ENCODE data around the gene ETS1.

The ETS1 gene

DNA sequence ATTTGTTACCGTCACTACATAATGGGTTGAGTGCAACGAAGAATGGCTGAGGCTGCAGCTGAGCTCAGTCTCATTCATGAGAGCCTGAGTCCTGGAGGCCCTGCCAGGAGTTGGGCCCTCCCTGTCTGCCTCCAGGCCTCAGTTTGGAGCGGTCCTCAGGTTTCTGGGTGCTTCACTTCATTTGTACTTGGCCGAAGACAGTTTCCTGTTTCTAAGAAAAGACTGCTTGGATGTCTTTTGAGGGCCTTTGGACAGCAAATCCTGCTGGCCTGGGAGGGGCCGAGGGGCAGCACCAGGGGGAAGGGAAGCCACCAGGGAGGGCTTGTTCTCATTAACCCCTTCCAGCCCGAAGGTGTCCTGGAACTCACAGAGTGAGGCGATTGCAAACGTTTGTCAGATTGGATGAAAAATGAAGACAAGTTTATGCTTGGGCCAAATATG lies 163.1 kb downstream of the ETS1 start:
- TF ChIP-seq FOXP2 (optimal IDR thresholded peaks at IDR 0.05; ENCODE audit: control extremely low read depth, extremely low read length, insufficient read depth): no peak
- no peak for TF ChIP-seq EZH2 (IDR thresholded peaks at IDR 0.05)
- Histone ChIP-seq H3K4me3 (no peak overlapping the region), H3K27ac (no peak overlapping the region)

DNA sequence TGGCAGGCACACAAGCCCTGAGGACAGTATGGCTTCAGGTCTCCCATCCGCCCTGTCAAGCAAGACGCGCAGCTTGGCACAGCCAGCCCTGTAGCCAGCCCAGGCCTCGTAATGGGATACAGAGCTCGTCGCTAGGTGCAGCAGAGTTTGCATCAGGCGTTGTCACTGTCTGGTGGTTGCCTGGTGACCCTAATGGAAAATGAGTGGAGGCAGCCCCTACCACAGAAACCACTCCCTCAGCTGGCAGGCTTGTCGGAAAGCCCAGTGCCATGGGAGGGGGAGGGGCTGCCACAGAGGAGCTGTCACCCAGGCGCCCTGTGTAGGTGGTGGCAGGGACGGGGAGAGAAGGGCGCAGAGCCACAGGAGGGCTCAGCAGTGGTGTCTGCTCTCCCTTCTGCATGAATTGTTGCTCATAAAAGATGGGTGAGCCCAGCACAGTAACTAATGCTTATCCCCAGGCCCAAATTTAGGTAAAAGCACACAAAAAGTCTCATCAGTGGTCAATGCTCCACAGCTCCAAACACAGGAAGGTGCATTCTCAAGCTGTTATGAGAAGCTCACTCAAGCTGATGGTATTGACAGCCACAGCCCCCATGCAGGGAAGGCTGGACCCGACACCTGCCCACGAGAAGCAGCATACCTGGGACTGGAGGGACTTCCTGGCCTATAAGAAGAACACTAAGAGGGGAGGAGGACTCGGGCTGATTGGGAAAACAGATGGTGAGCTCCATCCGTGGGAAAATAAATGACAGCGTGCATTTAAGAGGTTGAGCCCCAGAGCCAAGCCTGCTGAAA lies 164.6 kb downstream of the ETS1 start:
- TF ChIP-seq EZH2 (IDR thresholded peaks at IDR 0.05) (no peak), FOXP2 (optimal IDR thresholded peaks at IDR 0.05; ENCODE audit: control extremely low read depth, extremely low read length, insufficient read depth) (no peak), POLR2AphosphoS5 (IDR thresholded peaks at IDR 0.05; ENCODE audit: borderline replicate concordance, low read depth, low read length) (no peak)
- no peak for DNase-seq (ENCODE audit: low read depth, low spot score)

More for the DNA sequence above, 163.1 kb downstream of the ETS1 start:
- no peaks in the 10 kb centered on the region for H3K9me3 ChIP-seq (ENCODE audit: low read depth, low read length)
- no peak for DNase-seq (ENCODE audit: low read depth, low spot score)
- H3K36me3 ChIP-seq (ENCODE audit: insufficient read depth, low read length): no peaks in the 10 kb centered on the region
- H3K9ac ChIP-seq (ENCODE audit: insufficient read length): no peak overlapping the region

DNA sequence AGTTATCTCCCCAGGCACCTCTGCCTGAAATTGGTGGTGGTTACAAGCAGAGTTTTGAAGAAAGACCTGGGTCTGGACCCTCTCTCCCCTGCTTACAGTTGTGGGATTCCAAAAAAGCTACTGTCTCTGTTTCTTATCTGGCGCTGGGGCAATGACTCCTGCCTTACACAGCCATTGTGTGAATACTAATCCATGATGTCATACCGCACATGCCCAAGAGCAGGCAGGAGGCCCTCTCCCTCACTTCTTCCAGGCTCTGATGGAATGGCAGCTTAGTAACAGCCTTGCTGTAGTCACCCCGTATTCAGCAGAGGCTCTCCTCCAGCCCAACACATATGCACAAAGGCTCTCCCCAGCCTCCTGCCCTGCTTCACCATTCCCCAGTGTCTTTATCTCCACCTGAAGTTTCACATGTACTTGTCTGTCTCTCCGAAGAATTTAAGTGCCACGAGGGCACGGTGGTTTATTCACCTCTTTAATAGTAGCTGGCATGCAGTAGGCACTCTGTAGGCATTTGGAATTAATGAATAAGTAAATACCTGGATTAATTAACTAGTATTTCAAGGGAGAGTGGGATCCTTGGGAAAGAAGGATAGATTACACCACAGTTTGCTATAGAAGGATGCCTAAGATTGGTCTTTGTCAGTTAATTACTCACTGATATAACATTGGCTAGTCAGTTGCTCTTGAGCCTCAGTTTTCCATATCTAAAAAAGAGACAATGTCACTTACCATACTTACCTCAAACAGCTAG lies 165.6 kb downstream of the ETS1 start:
- Histone ChIP-seq H3K27ac (no peak overlapping the region), H3K4me3 (no peak overlapping the region), H3K36me3 (ENCODE audit: insufficient read depth, low read length) (no peaks in the 10 kb centered on the region), H3K9ac (ENCODE audit: insufficient read length) (no peak overlapping the region), H3K9me3 (ENCODE audit: low read depth, low read length) (no peaks in the 10 kb centered on the region)
- no peak for DNase-seq (ENCODE audit: low read depth, low spot score)
- TF ChIP-seq EZH2 (IDR thresholded peaks at IDR 0.05) (no peak), POLR2AphosphoS5 (IDR thresholded peaks at IDR 0.05; ENCODE audit: borderline replicate concordance, low read depth, low read length) (no peak), FOXP2 (optimal IDR thresholded peaks at IDR 0.05; ENCODE audit: control extremely low read depth, extremely low read length, insufficient read depth) (no peak)

More for the DNA sequence above, 164.6 kb downstream of the ETS1 start:
- Histone ChIP-seq H3K9me3 (ENCODE audit: low read depth, low read length) (no peaks in the 10 kb centered on the region), H3K4me3 (no peak overlapping the region), H3K36me3 (ENCODE audit: insufficient read depth, low read length) (no peaks in the 10 kb centered on the region), H3K9ac (ENCODE audit: insufficient read length) (no peak overlapping the region), H3K27ac (no peak overlapping the region)

- H3K9me3 ChIP-seq (ENCODE audit: low read depth, low read length): no peaks in the 10 kb centered on the region
- TF ChIP-seq EZH2 (IDR thresholded peaks at IDR 0.05) (no peak), FOXP2 (optimal IDR thresholded peaks at IDR 0.05; ENCODE audit: control extremely low read depth, extremely low read length, insufficient read depth) (no peak), POLR2AphosphoS5 (IDR thresholded peaks at IDR 0.05; ENCODE audit: borderline replicate concordance, low read depth, low read length) (no peak)
- no peak overlapping the region for H3K4me3 ChIP-seq
- no peak overlapping the region for H3K27ac ChIP-seq
- H3K9ac ChIP-seq (ENCODE audit: insufficient read length): no peak overlapping the region
- no peak for DNase-seq (ENCODE audit: low read depth, low spot score)
- no peaks in the 10 kb centered on the region for H3K36me3 ChIP-seq (ENCODE audit: insufficient read depth, low read length)
Measured at GRCh38 chr11:128420951-128421350, 166.4 kb downstream of the ETS1 start.

DNA sequence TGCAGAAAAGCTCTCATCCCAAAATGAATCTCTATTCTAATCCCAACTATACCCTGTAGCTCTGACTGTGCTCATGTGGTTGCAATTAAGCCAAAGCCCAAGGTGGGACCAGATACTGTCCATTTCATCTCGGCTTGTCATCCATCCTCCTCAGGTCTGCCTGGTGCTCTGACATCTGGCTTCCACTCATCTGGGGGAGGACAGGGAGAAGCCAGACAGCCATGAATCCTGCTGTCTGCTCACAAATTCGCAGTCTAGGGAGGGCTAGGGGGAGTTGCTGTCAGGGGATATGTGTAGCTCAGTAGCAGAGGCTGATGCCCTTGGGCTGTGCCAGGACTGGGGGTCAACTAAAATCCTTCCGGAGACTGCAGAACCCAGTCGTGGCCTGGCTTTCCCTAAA lies 167.1 kb downstream of the ETS1 start:
- no peak overlapping the region for H3K9ac ChIP-seq (ENCODE audit: insufficient read length)
- no peak overlapping the region for H3K4me3 ChIP-seq
- TF ChIP-seq POLR2AphosphoS5 (IDR thresholded peaks at IDR 0.05; ENCODE audit: borderline replicate concordance, low read depth, low read length): no peak
- TF ChIP-seq EZH2 (IDR thresholded peaks at IDR 0.05): no peak
- TF ChIP-seq FOXP2 (optimal IDR thresholded peaks at IDR 0.05; ENCODE audit: control extremely low read depth, extremely low read length, insufficient read depth): no peak
- no peak for DNase-seq (ENCODE audit: low read depth, low spot score)
- H3K36me3 ChIP-seq (ENCODE audit: insufficient read depth, low read length): no peaks in the 10 kb centered on the region
- no peak overlapping the region for H3K27ac ChIP-seq
- H3K9me3 ChIP-seq (ENCODE audit: low read depth, low read length): no peaks in the 10 kb centered on the region

- H3K9me3 ChIP-seq (ENCODE audit: low read depth, low read length): no peaks in the 10 kb centered on the region
- no peak for DNase-seq (ENCODE audit: low read depth, low spot score)
- no peak overlapping the region for H3K9ac ChIP-seq (ENCODE audit: insufficient read length)
- no peak overlapping the region for H3K4me3 ChIP-seq
- no peak overlapping the region for H3K27ac ChIP-seq
- TF ChIP-seq EZH2 (IDR thresholded peaks at IDR 0.05): no peak
- TF ChIP-seq POLR2AphosphoS5 (IDR thresholded peaks at IDR 0.05; ENCODE audit: borderline replicate concordance, low read depth, low read length): no peak
- TF ChIP-seq FOXP2 (optimal IDR thresholded peaks at IDR 0.05; ENCODE audit: control extremely low read depth, extremely low read length, insufficient read depth): no peak
- no peaks in the 10 kb centered on the region for H3K36me3 ChIP-seq (ENCODE audit: insufficient read depth, low read length)
Measured at GRCh38 chr11:128419012-128419767, 168.2 kb downstream of the ETS1 start.

GRCh38 chr11:128417607-128418324 lies 169.6 kb downstream of the ETS1 start:
- no peak for DNase-seq (ENCODE audit: low read depth, low spot score)
- H3K27ac ChIP-seq: no peak overlapping the region
- TF ChIP-seq FOXP2 (optimal IDR thresholded peaks at IDR 0.05; ENCODE audit: control extremely low read depth, extremely low read length, insufficient read depth) (no peak), POLR2AphosphoS5 (IDR thresholded peaks at IDR 0.05; ENCODE audit: borderline replicate concordance, low read depth, low read length) (no peak), EZH2 (IDR thresholded peaks at IDR 0.05) (no peak)
- H3K9me3 ChIP-seq (ENCODE audit: low read depth, low read length): no peaks in the 10 kb centered on the region
- no peaks in the 10 kb centered on the region for H3K36me3 ChIP-seq (ENCODE audit: insufficient read depth, low read length)
- no peak overlapping the region for H3K9ac ChIP-seq (ENCODE audit: insufficient read length)
- H3K4me3 ChIP-seq: no peak overlapping the region

Measured in SK-N-MC (cell line).